Sigmoid colon (tissue), 7 donors: ENCODE measurements around the gene SUGP2. TPM values are rescaled to one million over a fixed set of nuclear protein-coding genes. Genes with fewer than 3 reads are reported as not detected.

ENCODE experiments used
- DNase-seq: peaks from one replicate; pipeline ENCODE4 v3.0.0-alpha.2; 2019
- H3K27ac ChIP-seq, 4 donors: fragments of 200-600 bp; sonication (generic); one replicate each; pipeline ENCODE4 v1.5.1; 2016 to 2019; ENCODE audit warnings: mild to moderate bottlenecking in 1 of 4
- H3K27me3 ChIP-seq, 3 donors: fragments of 200-600 bp; sonication (generic); one replicate each; pipeline ENCODE4 v1.5.1; 2019; ENCODE audit warnings: mild to moderate bottlenecking in 1 of 3
- H3K36me3 ChIP-seq, 4 donors: fragments of 200-600 bp; sonication (generic); one replicate each; pipeline ENCODE4 v1.5.1; 2016 to 2019
- H3K4me1 ChIP-seq, 4 donors: fragments of 200-600 bp; sonication (generic); one replicate each; pipeline ENCODE4 v1.5.1; 2017 to 2019
- H3K4me3 ChIP-seq, 4 donors: fragments of 200-600 bp; sonication (generic); one replicate each; pipeline ENCODE4 v1.5.1; 2017 to 2019; ENCODE audit warnings: mild to moderate bottlenecking in 2 of 4, moderate library complexity in 1 of 4
- H3K9me3 ChIP-seq, 4 donors: fragments of 200-600 bp in 3 of 4; sonication (generic) in 3 of 4; one replicate each; pipeline versions ENCODE4 v1.5.1 to v1.6.1; 2013 to 2019
- CTCF ChIP-seq, 4 experiments: fragments of 450-650 bp in 3 of 4; fragments of 200-600 bp in 1 of 4; IDR thresholded peaks; one replicate each; pipeline ENCODE4 v1.5.1; 2016 to 2019; ENCODE audit warnings: antibody characterized with exemption in 4 of 4, mild to moderate bottlenecking in 3 of 4, moderate library complexity in 2 of 4
- EP300 ChIP-seq, 4 donors: sonication (generic); formaldehyde crosslinking; IDR thresholded peaks; one replicate each; pipeline ENCODE4 v1.6.1; 2017; ENCODE audit warnings: antibody characterized with exemption in 4 of 4
- POLR2A ChIP-seq, 2 donors: fragments of 450-650 bp; IDR thresholded peaks; one replicate each; pipeline ENCODE4 v1.6.1; 2016; ENCODE audit warnings: antibody characterized with exemption in 2 of 2, mild to moderate bottlenecking in 2 of 2, moderate library complexity in 2 of 2
- POLR2AphosphoS5 ChIP-seq, 4 donors: sonication (generic); formaldehyde crosslinking; IDR thresholded peaks; one replicate each; pipeline ENCODE4 v1.6.1; 2017; ENCODE audit warnings: antibody characterized with exemption in 4 of 4
- WGBS, 2 donors: extraction: QIAGEN DNeasy Blood & Tissue Kit; methylation state at CpG; one replicate each; pipeline ENCODE4 v1.1.7; 2013; 5-methylcytosine and 5-hydroxymethylcytosine counted together
- intact Hi-C: fragments of 100-400 bp; cut with DNase I; formaldehyde crosslinking; loops from one replicate; pipeline ENCODE4 v1.15.1; 2023
- polyA plus RNA-seq, 3 donors: library from polyadenylated mRNA; stranded (reverse); fragments of 200-250 nt; gene quantifications; one replicate each; pipeline ENCODE4 v1.2.3, GENCODE V29; 2013
- total RNA-seq, 4 donors: library from RNA; depleted of rRNA; stranded (reverse); fragments of >200 nt; gene quantifications; one replicate each; pipeline ENCODE4 v1.1.0, GENCODE V29; 2016
- donor health status: healthy with polysubstance abuse.
- donor health status: Bipolar disorder and iron deficiency.
- donor health status: healthy.

The SUGP2 gene
- total and polyA plus RNA-seq, 7 donors, result 7.8 to 82.3 (median 30.3) TPM

- intact Hi-C loops, result no loop called here
- no peak for TF ChIP-seq POLR2AphosphoS5 (IDR thresholded peaks at IDR 0.05)
- TF ChIP-seq EP300 (IDR thresholded peaks at IDR 0.05), result no peak
- TF ChIP-seq POLR2A (IDR thresholded peaks at IDR 0.05), result no peak
- TF ChIP-seq CTCF (IDR thresholded peaks at IDR 0.05), result no peak
Measured at GRCh38 chr19:18948075-18948975, 85.0 kb downstream of the SUGP2 start.

GRCh38 chr19:18946918-18947317, 86.4 kb downstream of the SUGP2 start:
- Histone ChIP-seq H3K4me1 (no peaks in the 10 kb centered on the region), H3K27me3 (no peaks in the 10 kb centered on the region), H3K9me3 (no peaks in the 10 kb centered on the region), H3K4me3 (no peak overlapping the region), H3K36me3 (no peaks in the 10 kb centered on the region), H3K27ac (no peak overlapping the region)
- WGBS, 2 donors, result 35 to 67% methylated on average over 14 of the region's 14 CpGs
- intact Hi-C loops, result no loop called here
- no peak for TF ChIP-seq EP300 (IDR thresholded peaks at IDR 0.05)
- TF ChIP-seq POLR2A (IDR thresholded peaks at IDR 0.05), result no peak
- TF ChIP-seq POLR2AphosphoS5 (IDR thresholded peaks at IDR 0.05), result no peak
- no peak for TF ChIP-seq CTCF (IDR thresholded peaks at IDR 0.05)
- DNase-seq, result no peak

More at GRCh38 chr19:18948075-18948975, 85.0 kb downstream of the SUGP2 start:
- WGBS, 2 donors, result 73 to 77% methylated on average over 15 of the region's 15 CpGs
- Histone ChIP-seq H3K27me3 (no peaks in the 10 kb centered on the region), H3K4me1 (no peaks in the 10 kb centered on the region), H3K4me3 (no peak overlapping the region), H3K27ac (no peak overlapping the region), H3K9me3 (no peaks in the 10 kb centered on the region), H3K36me3 (no peaks in the 10 kb centered on the region)
- no peak for DNase-seq

GRCh38 chr19:18946335-18946734, 87.0 kb downstream of the SUGP2 start:
- intact Hi-C loops, result no loop called here
- Histone ChIP-seq H3K4me1 (peaks cover 0 to 4% (median 2%) of the 10 kb centered on the region in 4 donors), H3K27ac (no peak overlapping the region), H3K9me3 (no peaks in the 10 kb centered on the region), H3K36me3 (no peaks in the 10 kb centered on the region), H3K4me3 (no peak overlapping the region), H3K27me3 (no peaks in the 10 kb centered on the region)
- no peak for DNase-seq
- TF ChIP-seq CTCF (IDR thresholded peaks at IDR 0.05), result no peak
- TF ChIP-seq POLR2A (IDR thresholded peaks at IDR 0.05), result no peak
- TF ChIP-seq EP300 (IDR thresholded peaks at IDR 0.05), result no peak
- no peak for TF ChIP-seq POLR2AphosphoS5 (IDR thresholded peaks at IDR 0.05)

- Histone ChIP-seq H3K4me1 (peaks cover 0 to 7% (median 2%) of the 10 kb centered on the region in 4 donors), H3K27ac (no peak overlapping the region), H3K9me3 (no peaks in the 10 kb centered on the region), H3K27me3 (no peaks in the 10 kb centered on the region), H3K36me3 (no peaks in the 10 kb centered on the region), H3K4me3 (no peak overlapping the region)
- WGBS, 2 donors, result 87 to 90% methylated on average over 9 of the region's 9 CpGs
- intact Hi-C loops, result no loop called here
- DNase-seq, result no peak
- TF ChIP-seq POLR2A (IDR thresholded peaks at IDR 0.05) (no peak), CTCF (IDR thresholded peaks at IDR 0.05) (no peak), EP300 (IDR thresholded peaks at IDR 0.05) (no peak), POLR2AphosphoS5 (IDR thresholded peaks at IDR 0.05) (no peak)
Measured at GRCh38 chr19:18945297-18945696, 88.0 kb downstream of the SUGP2 start.
